Aorta (tissue), 5 donors: Measurements from ENCODE around the gene PDE4D. TPM values are rescaled to one million over a fixed set of nuclear protein-coding genes. Genes with fewer than 3 reads are reported as not detected.

Source experiments
- ATAC-seq: fragments of 200-7000 bp; cut with Tn5 transposase; one replicate; pipeline ENCODE4 v1.9.1; 2022; ENCODE audit warnings: moderate library complexity; ENCODE audit not compliant: low FRiP score
- DNase-seq, 2 donors: peaks; one replicate each; pipeline ENCODE4 v3.0.0-alpha.2; 2020
- H3K27ac ChIP-seq, 2 donors: one replicate each; pipeline ENCODE4 v1.5.1; 2013; ENCODE audit warnings: low read length in 2 of 2, mild to moderate bottlenecking in 2 of 2, moderate library complexity in 2 of 2, control low read depth in 1 of 2, inconsistent platforms in 1 of 2, low read depth in 1 of 2
- H3K27me3 ChIP-seq, 2 donors: one replicate each; pipeline ENCODE4 v1.6.1; 2013; ENCODE audit warnings: control low read depth in 1 of 2, low read length in 1 of 2, mild to moderate bottlenecking in 1 of 2, moderate library complexity in 1 of 2; ENCODE audit not compliant: insufficient read depth in 2 of 2, control insufficient read depth in 1 of 2
- H3K36me3 ChIP-seq, 2 donors: one replicate each; pipeline ENCODE4 v1.6.1; 2013; ENCODE audit warnings: control low read depth in 1 of 2, low read length in 1 of 2, mild to moderate bottlenecking in 1 of 2; ENCODE audit not compliant: insufficient read depth in 2 of 2, control insufficient read depth in 1 of 2
- H3K4me1 ChIP-seq, 2 donors: one replicate each; pipeline ENCODE4 v1.6.1; 2013; ENCODE audit warnings: low read length in 2 of 2, control low read depth in 1 of 2, mild to moderate bottlenecking in 1 of 2, moderate library complexity in 1 of 2; ENCODE audit not compliant: insufficient read depth in 2 of 2, control insufficient read depth in 1 of 2
- H3K4me3 ChIP-seq, 2 donors: one replicate each; pipeline ENCODE4 v1.5.1; 2013; ENCODE audit warnings: low read length in 2 of 2, control low read depth in 1 of 2, mild to moderate bottlenecking in 1 of 2
- H3K9me3 ChIP-seq: one replicate; pipeline ENCODE4 v1.6.1; 2013; ENCODE audit warnings: mild to moderate bottlenecking, low read length; ENCODE audit not compliant: control insufficient read depth
- WGBS, 2 donors: extraction: QIAGEN DNeasy Blood & Tissue Kit; methylation state at CpG; one replicate each; pipeline ENCODE4 v1.1.7; 2013; 5-methylcytosine and 5-hydroxymethylcytosine counted together
- intact Hi-C, 2 donors: fragments of 100-400 bp; cut with DNase I; formaldehyde crosslinking; loops; one replicate each; pipeline versions ENCODE4 v1.14.2 to v1.15.0; 2022
- polyA plus RNA-seq, 2 donors: library from polyadenylated mRNA; stranded (reverse); fragments of 200-250 nt; gene quantifications; one replicate each; pipeline ENCODE4 v1.2.3, GENCODE V29; 2013
- total RNA-seq, 2 donors: library from RNA; stranded (reverse); fragmentation: NEBNext Ultra II Directional; extraction: Animal tissue kit (Norgen Biotek cat#: 25700); gene quantifications; one replicate each; pipeline ENCODE4 v1.2.1, GENCODE V29; 2021
- donor health status: healthy with polysubstance abuse.
- donor health status: Bipolar disorder and iron deficiency.
- donor health status: DM: no; HTN: no; CAD: no.
- donor health status: DM: no; HTN: no; CAD: no.
- donor health status: DM: yes; HTN: yes; CAD: no.

The PDE4D gene
- total and polyA plus RNA-seq, 4 donors, result 2.4 to 112 (median 33.3) TPM

- WGBS, 2 donors, result 90 to 91% methylated on average over 1 of the region's 1 CpG
- DNase-seq, result no peak
- Histone ChIP-seq H3K36me3 (no peaks in the 10 kb centered on the region), H3K9me3 (no peaks in the 10 kb centered on the region), H3K27ac (no peak overlapping the region), H3K4me1 (peaks cover 0 to 4% of the 10 kb centered on the region in 2 donors), H3K27me3 (no peaks in the 10 kb centered on the region), H3K4me3 (no peak overlapping the region)
- ATAC-seq, result no peak
- intact Hi-C loops, result loop anchor here (2.0 kb wide), 2 partner anchors 410 to 414 kb away; no protein-coding TSS in a partner anchor
These were observed 93.1 kb downstream of the PDE4D start for GRCh38 chr5:59800347-59800893.

DNA sequence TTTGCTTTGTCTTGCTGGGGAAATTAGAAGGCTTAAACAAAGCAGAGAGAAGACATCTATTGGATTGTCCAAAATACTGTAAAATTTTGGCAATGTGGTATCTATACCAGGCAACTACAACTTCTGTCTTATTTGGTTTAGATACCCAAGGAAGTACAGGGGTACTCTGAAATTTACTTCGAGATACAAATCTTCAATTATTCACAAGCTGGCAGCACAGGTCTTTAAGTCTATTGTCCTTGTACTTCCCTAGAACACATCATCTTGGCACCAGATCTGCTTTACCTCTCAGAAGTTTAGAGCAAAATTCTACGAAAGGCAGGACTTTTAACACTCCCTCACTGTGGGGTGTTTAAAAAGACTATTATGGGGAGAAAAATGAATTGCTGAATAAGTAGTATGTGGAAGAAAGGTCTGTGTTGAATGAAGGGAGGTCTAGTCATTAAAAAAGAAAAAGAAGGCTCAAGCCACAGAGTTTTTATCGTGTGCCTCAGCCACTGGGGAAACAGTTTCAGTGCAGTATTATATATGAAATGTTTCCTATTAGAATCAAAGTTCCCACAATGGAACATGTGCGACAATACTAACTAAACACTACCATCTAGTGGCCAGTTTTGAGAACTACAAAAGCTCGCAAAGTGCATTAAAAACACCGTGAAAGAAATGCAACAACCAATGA is 93.7 kb downstream of the PDE4D start:
- intact Hi-C loops, result loop anchor here (2.0 to 10.0 kb wide), 5 partner anchors 125 to 605 kb away; no protein-coding TSS in a partner anchor
- H3K4me3 ChIP-seq, result no peak overlapping the region
- 24 to 25% methylated on average over 6 of the region's 6 CpGs for WGBS, 2 donors

DNA sequence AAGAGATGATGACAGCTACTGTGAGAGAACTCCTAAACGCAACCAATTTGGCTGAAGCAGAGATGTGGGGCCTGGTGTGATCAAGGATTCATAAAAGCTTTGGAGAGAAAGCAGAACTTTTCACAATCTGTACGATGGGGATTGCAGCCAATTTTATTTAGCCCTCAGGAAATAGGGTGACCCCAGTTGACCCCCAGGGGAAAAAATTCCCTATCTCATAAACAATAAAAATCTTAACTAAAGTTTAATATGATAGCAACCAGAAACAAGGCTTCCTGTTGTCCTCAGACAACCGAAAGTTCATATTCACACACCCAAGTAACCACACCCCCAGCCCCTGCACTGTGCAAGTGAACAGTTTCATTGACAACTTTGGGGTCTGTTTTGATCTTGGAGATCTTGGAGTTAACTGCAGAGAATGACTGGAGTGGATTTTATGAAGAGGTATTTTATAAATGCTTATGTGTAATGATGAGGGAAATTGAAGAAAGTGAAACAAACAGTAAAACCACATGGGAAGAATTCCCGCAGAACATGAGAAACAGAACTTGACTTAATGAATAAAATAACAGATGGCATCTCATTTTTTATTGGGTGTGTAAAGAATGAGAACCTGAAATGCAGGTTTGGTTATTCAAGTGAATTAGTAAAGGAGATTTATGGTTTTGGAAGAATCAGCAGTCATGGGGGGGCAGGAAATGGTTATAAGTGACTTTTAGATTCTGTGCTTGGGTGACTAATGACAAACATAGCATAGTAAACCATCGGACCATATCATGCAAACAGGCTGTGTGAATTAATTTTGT is 94.5 kb downstream of the PDE4D start:
- ATAC-seq, result no peak
- Histone ChIP-seq H3K9me3 (no peaks in the 10 kb centered on the region), H3K27me3 (no peaks in the 10 kb centered on the region), H3K36me3 (no peaks in the 10 kb centered on the region), H3K4me1 (peaks cover 0 to 4% of the 10 kb centered on the region in 2 donors), H3K27ac (no peak overlapping the region), H3K4me3 (no peak overlapping the region)
- intact Hi-C loops, result loop anchor here (5.0 to 10.0 kb wide), 3 partner anchors 124 to 604 kb away; no protein-coding TSS in a partner anchor
- 71 to 74% methylated on average over 5 of the region's 5 CpGs for WGBS, 2 donors
- DNase-seq, result no peak

More for the DNA sequence above, 93.7 kb downstream of the PDE4D start:
- ATAC-seq (peak; percentile 84), DNase-seq (no peak)
- Histone ChIP-seq H3K9me3 (no peaks in the 10 kb centered on the region), H3K27ac (no peak overlapping the region), H3K27me3 (no peaks in the 10 kb centered on the region), H3K4me1 (peaks cover 0 to 4% of the 10 kb centered on the region in 2 donors), H3K36me3 (no peaks in the 10 kb centered on the region)

DNA sequence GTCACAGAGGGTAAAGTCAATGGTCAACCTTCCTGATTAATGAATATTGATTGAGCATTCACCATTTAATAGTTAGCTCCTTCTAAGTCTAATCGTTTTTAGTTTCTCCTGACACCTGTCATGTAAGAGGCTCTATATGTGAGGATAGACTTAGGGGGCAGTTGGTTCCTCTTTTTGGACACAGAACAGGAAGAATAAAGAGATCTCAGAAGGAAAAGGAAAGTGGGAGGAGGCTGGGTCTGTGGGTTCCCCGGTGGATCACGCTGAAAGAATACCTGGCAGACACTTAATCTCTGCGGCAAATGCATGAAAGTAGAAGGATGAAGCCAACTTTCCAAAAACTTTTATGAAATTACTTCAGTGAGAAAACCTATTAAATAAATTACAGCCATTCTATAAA is 98.4 kb downstream of the PDE4D start:
- no peak overlapping the region for H3K27ac ChIP-seq
- 94 to 95% methylated on average over 4 of the region's 4 CpGs for WGBS, 2 donors

DNA sequence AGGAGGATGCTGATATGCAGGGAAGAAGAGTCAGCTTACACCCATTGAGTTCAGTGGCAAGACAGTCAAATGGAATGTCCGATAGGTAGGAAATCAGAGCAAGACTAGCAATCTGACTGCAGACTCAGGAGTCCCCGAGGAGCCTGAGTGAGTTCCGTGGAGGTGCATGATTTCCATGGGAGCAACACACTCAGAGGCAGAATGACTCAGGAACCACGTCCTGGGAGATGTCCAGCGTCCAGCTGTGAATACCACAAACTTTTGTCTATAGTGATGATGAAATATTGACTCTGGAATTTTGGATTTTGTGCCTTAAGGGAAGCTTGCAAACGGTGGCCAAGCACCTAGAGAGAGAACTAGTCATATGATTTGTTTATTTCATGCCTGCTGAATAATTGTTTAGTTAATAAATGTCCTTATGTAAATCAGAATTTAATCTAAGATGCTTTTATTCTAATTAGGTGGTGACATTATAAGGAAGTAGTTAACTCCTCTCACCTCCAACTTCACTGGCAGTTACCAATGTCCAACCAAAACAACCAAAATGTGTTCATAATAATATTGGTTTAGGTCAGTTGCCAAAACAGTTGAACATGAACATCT is 100.4 kb downstream of the PDE4D start:
- Histone ChIP-seq H3K4me3 (no peak overlapping the region), H3K9me3 (no peaks in the 10 kb centered on the region), H3K4me1 (peaks cover 2 to 3% of the 10 kb centered on the region in 2 donors), H3K36me3 (no peaks in the 10 kb centered on the region), H3K27me3 (no peaks in the 10 kb centered on the region), H3K27ac (no peak overlapping the region)
- ATAC-seq, result no peak
- intact Hi-C loops, result loop anchor here in 1 of 2 donors (10.0 kb wide), 2 partner anchors 118 to 598 kb away; no protein-coding TSS in a partner anchor
- DNase-seq, result peak; percentile 56 to 81
- WGBS, 2 donors, result 41 to 48% methylated on average over 6 of the region's 6 CpGs

More for the DNA sequence above, 98.4 kb downstream of the PDE4D start:
- H3K4me1 ChIP-seq, result peaks cover 2 to 6% of the 10 kb centered on the region in 2 donors
- no peaks in the 10 kb centered on the region for H3K9me3 ChIP-seq
- DNase-seq (no peak), ATAC-seq (no peak)
- no peaks in the 10 kb centered on the region for H3K36me3 ChIP-seq
- H3K4me3 ChIP-seq, result no peak overlapping the region
- no peaks in the 10 kb centered on the region for H3K27me3 ChIP-seq
- intact Hi-C loops, result loop anchor here (5.0 to 10.0 kb wide), 3 partner anchors 120 to 600 kb away; no protein-coding TSS in a partner anchor

GRCh38 chr5:59791617-59792016 is 101.9 kb downstream of the PDE4D start:
- Histone ChIP-seq H3K4me3 (no peak overlapping the region), H3K27ac (no peak overlapping the region), H3K4me1 (peaks cover 2 to 3% of the 10 kb centered on the region in 2 donors), H3K27me3 (no peaks in the 10 kb centered on the region), H3K9me3 (no peaks in the 10 kb centered on the region), H3K36me3 (no peaks in the 10 kb centered on the region)
- ATAC-seq, result no peak
- WGBS, 2 donors, result 70 to 80% methylated on average over 3 of the region's 3 CpGs
- intact Hi-C loops, result loop anchor here in 1 of 2 donors (10.0 kb wide), 2 partner anchors 117 to 597 kb away; no protein-coding TSS in a partner anchor
- no peak for DNase-seq

- intact Hi-C loops, result loop anchor here in 1 of 2 donors (10.0 kb wide), 2 partner anchors 116 to 596 kb away; no protein-coding TSS in a partner anchor
- DNase-seq (peak in 1 of 2 donors; percentile 69), ATAC-seq (peak; percentile 44)
- Histone ChIP-seq H3K27me3 (no peaks in the 10 kb centered on the region), H3K4me3 (no peak overlapping the region), H3K36me3 (no peaks in the 10 kb centered on the region), H3K4me1 (peaks cover 2 to 3% of the 10 kb centered on the region in 2 donors), H3K27ac (no peak overlapping the region), H3K9me3 (no peaks in the 10 kb centered on the region)
- WGBS, 2 donors, result 65 to 66% methylated on average over 9 of the region's 9 CpGs
These were observed 102.6 kb downstream of the PDE4D start for GRCh38 chr5:59790776-59791475.
